Measurements from ENCODE around the gene ESPL1.

ESPL1 gene

GRCh38 chr12:53279888-53280498 lies 11.9 kb downstream of the ESPL1 start:
- TF ChIP-seq, protein P1, sequence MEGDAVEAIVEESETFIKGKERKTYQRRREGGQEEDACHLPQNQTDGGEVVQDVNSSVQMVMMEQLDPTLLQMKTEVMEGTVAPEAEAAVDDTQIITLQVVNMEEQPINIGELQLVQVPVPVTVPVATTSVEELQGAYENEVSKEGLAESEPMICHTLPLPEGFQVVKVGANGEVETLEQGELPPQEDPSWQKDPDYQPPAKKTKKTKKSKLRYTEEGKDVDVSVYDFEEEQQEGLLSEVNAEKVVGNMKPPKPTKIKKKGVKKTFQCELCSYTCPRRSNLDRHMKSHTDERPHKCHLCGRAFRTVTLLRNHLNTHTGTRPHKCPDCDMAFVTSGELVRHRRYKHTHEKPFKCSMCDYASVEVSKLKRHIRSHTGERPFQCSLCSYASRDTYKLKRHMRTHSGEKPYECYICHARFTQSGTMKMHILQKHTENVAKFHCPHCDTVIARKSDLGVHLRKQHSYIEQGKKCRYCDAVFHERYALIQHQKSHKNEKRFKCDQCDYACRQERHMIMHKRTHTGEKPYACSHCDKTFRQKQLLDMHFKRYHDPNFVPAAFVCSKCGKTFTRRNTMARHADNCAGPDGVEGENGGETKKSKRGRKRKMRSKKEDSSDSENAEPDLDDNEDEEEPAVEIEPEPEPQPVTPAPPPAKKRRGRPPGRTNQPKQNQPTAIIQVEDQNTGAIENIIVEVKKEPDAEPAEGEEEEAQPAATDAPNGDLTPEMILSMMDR (IDR thresholded peaks at IDR 0.05; ENCODE audit: insufficient read depth, missing control alignments): no peak
- DNase-seq (ENCODE audit: insufficient read length, low spot score): no peak
- no peak for FAIRE-seq

DNA sequence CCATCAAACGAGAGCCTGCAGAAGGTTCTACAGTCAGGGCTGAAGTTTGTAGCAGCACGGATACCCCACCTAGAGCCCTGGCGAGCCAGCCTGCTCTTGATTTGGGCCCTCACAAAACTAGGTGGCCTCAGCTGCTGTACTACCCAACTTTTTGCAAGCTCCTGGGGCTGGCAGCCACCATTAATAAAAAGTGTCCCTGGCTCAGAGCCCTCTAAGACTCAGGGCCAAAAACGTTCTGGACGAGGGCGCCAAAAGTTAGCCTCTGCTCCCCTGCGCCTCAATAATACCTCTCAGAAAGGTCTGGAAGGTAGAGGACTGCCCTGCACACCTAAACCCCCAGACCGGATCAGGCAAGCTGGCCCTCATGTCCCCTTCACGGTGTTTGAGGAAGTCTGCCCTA lies 18.3 kb downstream of the ESPL1 start:
- FAIRE-seq: no peak
- TF ChIP-seq, protein P1 (IDR thresholded peaks at IDR 0.05; ENCODE audit: insufficient read depth, missing control alignments): no peak

DNA sequence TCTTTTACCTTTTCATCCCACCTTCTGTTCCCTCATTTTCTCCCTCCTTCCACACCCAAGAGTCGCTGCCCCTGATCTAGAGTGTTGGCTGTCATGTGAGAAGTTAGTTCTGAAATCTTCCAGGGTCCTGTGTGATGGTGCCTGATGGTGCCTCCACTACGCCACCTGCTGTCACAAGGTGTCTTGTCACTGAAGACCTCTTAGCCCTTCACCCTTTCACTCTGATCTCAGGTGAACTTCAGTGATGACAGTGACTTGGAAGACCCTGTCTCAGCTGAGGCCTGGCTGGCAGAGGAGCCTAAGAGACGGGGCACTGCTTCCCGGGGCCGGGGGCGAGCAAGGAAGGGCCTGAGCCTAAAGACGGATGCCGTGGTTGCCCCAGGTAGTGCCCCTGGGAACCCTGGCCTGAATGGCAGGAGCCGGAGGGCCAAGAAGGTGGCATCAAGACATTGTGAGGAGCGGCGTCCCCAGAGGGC lies 19.7 kb downstream of the ESPL1 start:
- DNase-seq (ENCODE audit: insufficient read length, low spot score) (peak; percentile 68), FAIRE-seq (no peak)
- TF ChIP-seq, protein P1 (IDR thresholded peaks at IDR 0.05; ENCODE audit: insufficient read depth, missing control alignments): peak; percentile 66

More for the DNA sequence above, 18.3 kb downstream of the ESPL1 start:
- no peak for DNase-seq (ENCODE audit: insufficient read length, low spot score)

- DNase-seq (ENCODE audit: insufficient read length, low spot score): no peak
- FAIRE-seq: no peak
Measured at GRCh38 chr12:53288322-53288721, 20.2 kb downstream of the ESPL1 start.

GRCh38 chr12:53289891-53290290 lies 21.8 kb downstream of the ESPL1 start:
- TF ChIP-seq, protein P1 (IDR thresholded peaks at IDR 0.05; ENCODE audit: insufficient read depth, missing control alignments): no peak
- no peak for DNase-seq (ENCODE audit: insufficient read length, low spot score)
- FAIRE-seq: no peak

More at GRCh38 chr12:53288322-53288721, 20.2 kb downstream of the ESPL1 start:
- TF ChIP-seq, protein P1 (IDR thresholded peaks at IDR 0.05; ENCODE audit: insufficient read depth, missing control alignments): no peak

- TF ChIP-seq, protein P1 (IDR thresholded peaks at IDR 0.05; ENCODE audit: insufficient read depth, missing control alignments): no peak
- FAIRE-seq (no peak), DNase-seq (ENCODE audit: insufficient read length, low spot score) (no peak)
Measured at GRCh38 chr12:53290661-53291060, 22.6 kb downstream of the ESPL1 start.

DNA sequence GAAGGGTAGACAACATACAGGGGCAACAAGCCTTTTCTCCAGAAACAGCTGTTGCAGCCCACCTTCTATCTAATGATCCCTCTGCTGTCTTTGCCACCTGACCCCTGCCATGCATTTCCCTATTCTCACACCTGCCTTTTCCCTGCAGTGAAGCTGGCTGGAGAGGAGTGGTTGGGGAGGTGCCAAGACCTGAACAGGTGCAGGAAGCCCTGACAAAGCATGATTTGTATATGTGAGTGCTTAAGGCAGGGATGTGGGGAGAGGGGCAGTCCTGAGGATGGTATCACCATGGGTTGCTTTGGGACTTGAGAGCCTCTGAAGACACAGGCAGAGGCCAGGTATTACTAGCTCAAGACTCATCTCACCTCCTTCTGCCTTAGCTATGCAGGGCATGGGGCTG lies 24.3 kb downstream of the ESPL1 start:
- FAIRE-seq (no peak), DNase-seq (ENCODE audit: insufficient read length, low spot score) (no peak)
- TF ChIP-seq, protein P1 (IDR thresholded peaks at IDR 0.05; ENCODE audit: insufficient read depth, missing control alignments): no peak
